ENCODE results near the gene KRTAP1-3.
A peak's percentile ranks its signal among the peaks of the same experiment; 100 is the strongest.
"Not testable (repeated sequence)": the region's sequence is repeated elsewhere in the genome, so short reads cannot be mapped to it uniquely, and the experiment has no call there.

KRTAP1-3 gene

DNA sequence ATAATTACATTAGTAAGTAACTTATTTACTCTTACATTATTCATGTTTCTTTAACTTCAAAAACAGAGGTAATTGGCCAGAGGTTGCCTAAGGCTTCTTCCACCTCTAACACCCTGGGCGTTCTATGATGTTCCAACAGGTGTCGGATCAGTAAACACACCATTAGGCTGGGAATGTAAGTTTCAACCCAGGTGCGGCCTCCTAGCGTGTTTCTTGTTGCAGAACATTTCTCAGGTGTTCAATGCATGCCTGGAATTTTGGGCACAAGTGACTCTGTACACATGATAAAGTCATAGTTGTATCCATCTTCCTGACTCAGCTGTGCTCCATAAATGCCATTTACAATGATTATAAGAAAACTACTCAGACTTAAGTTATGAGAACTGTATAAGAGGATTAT lies 19.4 kb upstream of the KRTAP1-3 start:
- DNase-seq = no peak

DNA sequence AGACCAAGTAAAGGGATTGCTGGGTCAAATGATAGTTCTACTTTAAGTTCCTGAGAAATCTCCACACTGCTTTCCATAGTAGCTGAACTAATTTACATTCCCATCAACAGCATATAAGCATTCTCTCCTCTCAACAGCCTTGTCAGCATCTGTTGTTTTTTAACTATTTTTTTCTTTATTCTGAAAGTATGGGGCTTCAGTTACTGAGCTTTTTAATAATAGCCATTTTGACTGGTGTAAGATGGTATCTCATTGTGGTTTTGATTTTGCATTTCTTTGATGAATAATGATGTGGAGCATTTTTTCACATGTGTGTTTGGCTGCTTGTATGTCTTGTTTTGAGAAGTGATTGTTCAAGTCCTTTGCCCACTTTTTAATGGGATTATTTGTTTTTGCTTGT lies 17.9 kb upstream of the KRTAP1-3 start:
- no peak for DNase-seq

DNA sequence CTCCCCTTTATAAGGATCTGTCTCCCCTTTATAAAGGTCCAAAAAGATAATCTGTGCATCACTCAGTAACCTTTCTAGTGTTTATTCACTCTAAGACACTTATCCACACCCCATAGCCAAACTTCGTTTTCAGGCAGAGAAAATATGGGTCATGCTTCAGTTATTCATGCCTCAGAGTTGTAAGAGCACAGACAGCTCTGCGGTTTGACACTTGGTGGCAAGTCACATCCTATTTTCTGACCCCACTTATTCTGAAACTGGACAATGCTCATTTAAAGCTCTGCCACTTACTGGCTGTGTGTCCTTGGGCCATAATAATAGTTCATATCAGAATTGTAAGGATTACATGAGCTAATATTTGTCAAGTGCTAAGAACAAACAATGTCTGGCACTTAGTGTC lies 14.4 kb upstream of the KRTAP1-3 start:
- DNase-seq = no peak

DNA sequence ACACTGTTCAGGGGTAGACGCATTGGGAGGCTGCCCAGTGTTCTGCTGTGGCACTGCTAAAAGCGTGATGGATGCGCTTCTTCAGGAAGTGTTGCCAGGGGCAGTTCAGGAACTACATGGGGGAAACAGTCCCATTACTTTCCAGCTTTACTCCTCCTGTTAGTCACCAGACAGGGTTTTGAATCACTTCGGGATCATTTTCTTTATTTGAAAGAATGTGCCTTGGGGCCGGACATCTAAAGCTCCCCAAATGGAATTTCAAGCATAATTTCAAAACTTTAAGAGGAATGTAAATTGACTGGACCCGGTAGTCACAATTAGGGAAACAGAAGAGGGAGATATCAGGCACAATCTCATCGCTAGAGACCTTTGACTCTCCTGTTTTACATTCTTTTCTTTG lies 13.8 kb upstream of the KRTAP1-3 start:
- DNase-seq = no peak

DNA sequence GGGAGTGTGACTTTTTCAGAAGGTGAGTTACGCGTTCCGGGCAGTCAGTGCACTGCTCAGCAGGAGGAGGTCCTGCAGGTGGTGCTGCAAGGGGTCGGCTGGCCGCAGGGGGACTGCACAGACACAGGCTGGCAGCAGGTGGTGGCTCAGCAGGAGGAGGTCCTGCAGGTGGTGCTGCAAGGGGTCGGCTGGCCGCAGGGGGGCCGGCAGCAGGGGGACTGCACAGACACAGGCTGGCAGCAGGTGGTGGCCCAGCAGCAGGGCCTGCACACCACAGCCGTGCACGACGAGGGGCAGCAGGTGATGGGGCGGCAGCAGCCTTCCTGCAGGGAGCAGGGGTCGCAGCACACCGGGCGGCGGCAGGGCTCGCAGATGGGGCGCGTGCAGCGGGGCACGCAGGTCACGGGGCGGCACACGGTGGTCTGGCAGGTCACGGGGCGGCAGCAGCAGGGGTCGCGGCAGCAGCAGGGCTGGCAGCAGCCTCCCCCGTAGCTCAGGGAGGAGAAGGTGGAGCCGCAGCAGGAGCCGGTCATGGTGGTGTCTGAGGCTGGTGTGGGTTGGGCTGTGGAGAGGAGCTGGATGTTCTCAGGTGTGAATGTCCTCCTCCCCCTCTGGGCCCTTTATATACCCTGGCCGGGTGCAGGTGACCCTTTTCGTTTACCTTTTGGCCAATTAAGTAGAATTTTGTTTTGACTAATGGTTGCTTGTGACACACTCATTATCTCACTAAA lies 12.2 kb upstream of the KRTAP1-3 start, which contains the start of gene KRTAP2-1:
TSS of gene KRTAP2-1 (minus strand) at position 582 of the 731 bp plus-strand sequence. CDS start at position 533, 49 bp downstream.
- not testable (repeated sequence) for DNase-seq

DNA sequence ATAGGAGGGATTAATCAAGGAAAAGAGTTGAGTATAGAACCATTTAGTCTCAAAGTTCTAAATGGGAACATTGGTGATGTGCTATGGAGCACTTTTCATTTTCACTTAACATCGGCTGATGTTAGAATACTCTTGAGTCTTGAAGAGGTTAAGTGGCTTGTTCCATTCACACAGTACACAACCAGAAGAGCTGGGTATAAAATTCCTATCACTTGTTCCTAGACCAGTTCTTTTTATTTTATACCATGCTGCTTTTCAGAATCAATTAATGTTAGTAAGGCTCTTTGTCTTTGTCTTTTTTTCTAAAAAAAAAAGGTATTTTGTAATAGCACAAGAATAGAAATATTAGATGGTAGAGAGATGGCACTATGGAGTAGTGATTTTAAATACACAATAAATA lies 8.3 kb upstream of the KRTAP1-3 start:
- no peak for DNase-seq

DNA sequence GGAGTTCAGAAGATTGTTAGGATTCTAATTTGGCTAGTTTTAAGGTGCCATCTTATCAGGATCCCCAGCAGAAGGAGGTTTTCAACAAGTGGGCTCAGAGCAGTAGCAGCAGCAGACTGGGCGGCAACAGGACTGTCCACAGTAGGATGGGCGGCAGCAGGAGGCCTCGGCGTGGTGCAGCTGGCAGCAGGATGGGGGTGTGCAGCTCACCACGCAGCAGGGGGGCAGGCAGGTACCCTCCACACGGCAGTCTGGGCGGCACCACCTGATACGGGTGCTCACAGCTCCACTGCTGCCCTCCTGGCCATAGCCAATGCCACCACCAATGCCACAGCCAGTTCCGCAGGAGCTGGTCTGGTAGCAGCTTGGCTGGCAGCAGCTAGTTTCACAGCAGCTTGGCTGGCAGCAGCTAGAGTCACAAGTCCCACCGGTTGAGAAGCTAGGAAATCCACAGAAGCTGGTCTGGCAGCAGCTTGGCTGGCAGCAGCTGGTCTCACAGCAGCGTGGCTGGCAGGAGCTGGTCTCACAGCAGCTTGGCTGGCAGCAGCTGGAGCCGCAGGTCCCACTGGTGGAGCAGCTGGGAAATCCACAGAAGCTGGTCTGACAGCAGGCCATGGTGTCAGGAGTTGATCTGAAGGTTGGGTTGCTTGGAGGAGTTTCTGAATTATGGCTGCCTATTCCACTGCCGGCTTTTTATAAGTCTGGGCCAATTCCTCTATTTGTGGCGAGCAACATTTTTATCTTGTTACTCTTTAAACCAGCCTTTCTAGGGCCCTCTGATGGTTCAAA lies 6.3 kb upstream of the KRTAP1-3 start, which contains the start of gene KRTAP1-1:
TSS of gene KRTAP1-1 (minus strand) at position 668 of the 789 bp plus-strand sequence. CDS start at position 615, 53 bp downstream.
- DNase-seq = peak; percentile 47

DNA sequence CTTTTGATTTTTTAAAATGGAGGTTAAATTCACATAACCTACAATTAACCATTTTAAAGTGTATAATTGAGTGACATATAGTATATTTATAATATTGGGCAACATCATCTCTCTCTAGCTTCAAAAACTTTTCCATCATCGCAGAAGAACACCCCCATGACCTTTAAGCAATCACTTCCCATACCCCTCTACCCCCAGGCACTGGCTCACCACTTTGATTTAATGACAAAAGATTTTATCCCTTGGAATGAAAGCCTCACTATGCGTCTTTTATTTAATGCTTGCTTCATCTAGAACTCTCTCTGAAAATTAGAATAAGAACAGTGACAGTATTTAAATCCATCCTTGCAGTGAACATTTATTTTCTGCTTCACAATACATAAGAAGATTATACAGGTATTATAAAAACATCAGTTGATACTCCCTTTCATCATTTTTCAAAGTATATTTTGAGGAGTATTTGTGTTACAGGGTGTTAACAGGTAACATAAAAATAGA lies 3.2 kb upstream of the KRTAP1-3 start:
- no peak for DNase-seq

DNA sequence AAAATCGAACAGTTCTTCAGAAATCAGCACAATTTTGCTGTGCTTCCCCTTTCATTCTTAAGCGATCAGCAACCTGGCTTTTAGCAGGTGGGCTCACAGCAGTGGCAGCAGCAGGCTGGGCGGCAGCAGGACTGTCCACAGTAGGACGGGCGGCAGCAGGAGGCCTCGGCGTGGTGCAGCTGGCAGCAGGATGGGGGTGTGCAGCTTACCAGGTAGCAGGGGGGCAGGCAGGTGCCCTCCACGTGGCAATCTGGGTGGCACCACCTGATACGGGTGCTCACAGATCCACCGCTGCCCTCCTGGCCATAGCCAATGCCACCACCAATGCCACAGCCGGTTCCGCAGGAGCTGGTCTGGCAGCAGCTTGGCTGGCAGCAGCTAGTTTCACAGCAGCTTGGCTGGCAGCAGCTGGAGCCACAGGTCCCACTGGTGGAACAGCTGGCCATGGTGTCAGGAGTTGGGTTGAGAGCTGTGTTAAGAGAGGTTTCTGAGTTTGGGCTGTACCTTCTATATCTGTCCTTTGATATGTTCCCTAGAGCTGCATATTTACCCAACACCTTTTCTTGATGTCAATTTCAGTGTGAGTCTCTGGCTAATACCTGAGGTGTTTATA lies 4.9 kb downstream of the KRTAP1-3 start, which contains the start of gene KRTAP1-4:
TSS of gene KRTAP1-4 (minus strand) at position 563 of the 613 bp plus-strand sequence. CDS start at position 446, 117 bp downstream.
- DNase-seq = no peak

DNA sequence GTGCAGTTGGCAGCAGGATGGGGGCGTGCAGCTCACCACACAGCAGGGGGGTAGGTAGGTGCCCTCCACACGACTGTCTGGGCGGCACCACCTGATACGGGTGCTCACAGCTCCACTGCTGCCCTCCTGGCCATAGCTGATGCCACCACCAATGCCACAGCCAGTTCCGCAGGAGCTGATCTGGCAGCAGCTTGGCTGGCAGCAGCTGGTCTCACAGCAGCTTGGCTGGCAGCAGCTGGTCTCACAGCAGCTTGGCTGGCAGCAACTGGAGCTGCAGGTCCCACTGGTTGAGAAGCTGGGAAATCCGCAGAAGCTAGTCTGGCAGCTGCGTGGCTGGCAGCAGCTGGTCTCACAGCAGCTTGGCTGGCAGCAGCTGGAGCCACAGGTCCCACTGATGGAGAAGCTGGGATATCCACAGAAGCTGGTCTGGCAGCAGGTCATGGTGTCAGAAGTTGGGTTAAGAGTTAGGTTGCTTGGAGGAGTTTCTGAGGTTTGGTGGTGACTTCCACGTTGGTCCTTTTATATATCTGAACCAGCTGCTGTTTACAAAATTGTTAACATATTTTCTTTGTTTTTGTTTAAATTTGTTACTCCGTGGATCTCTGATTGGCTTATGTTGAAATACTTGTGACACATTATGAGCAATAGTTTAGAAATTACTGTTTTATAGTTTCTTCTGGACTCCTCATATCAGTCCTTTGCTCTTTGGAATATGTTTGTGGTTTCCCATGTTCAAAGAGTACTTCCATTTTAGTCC lies 7.8 kb downstream of the KRTAP1-3 start, which contains the start of gene KRTAP1-5:
TSS of gene KRTAP1-5 (minus strand) at position 494 of the 757 bp plus-strand sequence. CDS start at position 441, 53 bp downstream.
- DNase-seq = no peak

DNA sequence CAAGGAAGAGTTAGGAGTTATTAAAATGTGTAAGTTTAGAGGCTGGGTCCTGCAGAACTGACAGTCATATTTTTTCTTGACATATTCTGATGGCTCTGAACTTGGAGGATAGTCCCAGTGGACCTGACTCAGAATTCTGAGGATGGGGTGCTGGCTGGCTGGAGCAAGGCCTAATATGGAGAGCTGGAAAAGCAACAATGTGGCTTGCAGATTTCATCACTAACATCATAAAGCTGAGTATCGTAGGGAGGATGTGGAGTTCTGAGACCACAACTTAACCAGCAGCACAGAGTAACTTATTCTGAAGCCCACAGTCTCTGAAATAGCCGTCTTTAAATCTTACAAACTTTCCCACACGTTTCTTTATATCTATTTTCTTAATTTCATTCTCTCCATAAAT lies 10.0 kb downstream of the KRTAP1-3 start:
- no peak for DNase-seq

DNA sequence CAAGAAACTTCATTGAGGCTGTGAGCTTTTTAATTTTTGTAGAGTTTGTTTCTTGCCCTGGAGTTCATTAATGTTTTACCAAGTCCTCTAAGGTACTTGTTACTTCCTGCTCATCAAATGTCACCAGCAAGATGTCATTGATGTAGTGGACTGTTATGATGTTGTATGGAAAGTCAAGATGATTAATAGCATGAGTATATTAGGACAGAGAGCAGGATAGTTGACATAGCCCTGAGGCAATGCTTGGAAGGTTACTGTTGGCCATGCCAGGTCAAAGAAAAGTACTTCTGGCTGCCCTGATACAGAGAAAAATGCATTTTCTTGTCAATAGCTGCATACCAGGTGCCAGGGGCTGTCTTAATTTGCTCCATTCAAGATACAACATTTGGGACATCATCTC lies 14.3 kb downstream of the KRTAP1-3 start:
- no peak for DNase-seq

DNA sequence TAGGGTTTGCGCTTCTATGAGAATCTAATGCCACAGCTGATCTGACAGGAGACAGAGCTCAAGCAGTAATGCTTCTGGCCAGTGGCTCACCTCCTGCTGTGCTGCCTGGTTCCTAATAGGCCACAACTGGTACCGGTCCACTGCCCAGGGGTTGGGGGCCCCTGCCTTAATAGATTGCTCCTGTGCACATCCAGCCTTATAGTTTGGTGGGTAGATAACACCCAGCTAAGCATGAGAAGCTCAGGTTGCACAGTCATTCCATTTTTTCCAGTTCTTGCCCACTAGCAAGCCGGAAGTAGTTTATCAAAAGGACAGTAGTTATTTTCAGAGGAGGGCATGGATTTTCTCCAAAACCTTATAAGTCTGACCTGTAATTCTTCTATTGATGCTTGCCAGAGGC lies 15.3 kb downstream of the KRTAP1-3 start:
- no peak for DNase-seq

DNA sequence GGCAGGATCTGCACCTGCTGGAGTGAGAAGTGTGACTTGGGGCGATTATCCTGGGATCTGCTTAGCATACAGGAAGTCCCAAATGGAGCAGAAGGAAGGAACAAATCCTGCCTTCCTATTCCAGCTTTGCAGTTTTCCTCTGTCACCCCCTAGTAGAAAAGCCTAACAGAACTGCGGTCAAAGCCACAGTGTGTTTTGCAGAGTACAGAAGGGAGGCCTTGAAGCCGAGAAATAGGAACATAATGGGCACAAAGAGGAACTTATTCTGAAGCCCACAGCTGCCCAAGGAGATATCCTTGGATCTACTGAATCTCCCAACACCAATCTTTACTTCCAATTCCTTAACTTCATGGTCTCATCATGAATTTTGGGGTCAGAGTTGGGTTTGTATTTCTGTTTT lies 16.1 kb downstream of the KRTAP1-3 start:
- no peak for DNase-seq

DNA sequence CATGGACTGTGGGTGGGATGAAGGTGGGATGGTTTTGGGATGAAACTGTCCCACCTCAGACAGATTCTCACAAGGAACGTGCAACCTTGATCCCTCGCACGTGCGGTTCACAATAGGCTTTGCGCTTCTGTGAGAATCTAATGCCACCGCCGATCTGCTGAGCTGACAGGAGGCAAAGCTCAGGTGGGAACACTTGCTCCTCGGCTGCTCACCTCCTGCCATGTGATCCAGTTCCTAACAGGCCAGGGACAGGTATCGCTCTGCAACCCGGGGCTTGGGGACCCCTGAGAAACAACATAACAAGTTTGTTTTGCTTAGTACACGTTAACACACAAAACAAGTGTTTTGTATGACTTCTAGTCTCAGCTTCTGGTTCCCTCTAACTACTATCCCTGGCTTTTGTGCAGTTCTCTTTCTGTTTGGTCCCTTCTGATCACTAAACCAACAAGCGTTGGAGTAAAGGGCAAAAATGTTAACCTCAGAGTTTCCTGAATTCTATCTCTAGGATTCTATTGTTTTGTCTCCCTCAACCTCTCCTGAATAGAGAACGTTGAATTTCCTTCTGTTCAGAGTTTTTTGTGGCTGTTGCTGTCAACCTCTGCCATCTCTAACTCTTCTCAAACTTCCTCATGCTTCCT lies 18.0 kb downstream of the KRTAP1-3 start:
- no peak for DNase-seq

DNA sequence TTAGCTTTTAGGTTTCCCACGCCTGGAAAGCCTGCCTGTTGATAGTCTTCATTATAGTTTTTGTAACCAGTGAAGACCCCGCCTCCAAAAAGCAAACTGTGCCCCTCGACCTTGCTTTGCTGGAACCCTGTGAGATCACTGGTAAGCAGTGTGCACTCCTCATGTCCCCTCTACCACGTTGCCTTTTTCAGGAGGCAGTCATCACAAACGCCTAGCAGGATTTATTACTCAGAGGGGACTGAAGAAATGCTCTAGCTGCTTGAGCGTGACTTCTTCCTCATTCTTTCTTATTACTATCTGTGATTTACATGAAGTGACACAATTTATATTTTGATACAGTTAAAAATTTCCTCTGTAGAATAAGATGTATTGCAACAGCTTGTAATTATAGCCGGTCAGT lies 19.2 kb downstream of the KRTAP1-3 start:
- no peak for DNase-seq

DNA sequence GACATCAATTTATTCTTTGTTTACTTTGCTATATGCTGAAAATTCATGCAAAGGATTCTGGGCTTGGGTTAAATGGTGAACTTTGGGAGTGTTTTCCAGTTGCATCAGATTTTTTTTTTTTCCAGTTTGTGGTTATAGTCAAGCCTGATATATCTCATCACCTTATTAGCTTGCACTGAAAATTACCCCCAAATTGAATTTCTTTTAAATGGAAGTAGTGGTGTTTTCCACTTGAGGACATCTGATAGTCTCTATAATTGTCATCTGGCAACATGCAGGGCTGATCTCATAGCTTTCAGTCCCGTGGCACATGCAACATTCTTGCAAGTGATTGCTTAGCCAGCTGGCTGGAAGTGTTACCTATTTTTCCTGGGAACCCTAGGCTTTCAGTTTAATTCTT lies 21.1 kb downstream of the KRTAP1-3 start:
- DNase-seq = no peak

DNA sequence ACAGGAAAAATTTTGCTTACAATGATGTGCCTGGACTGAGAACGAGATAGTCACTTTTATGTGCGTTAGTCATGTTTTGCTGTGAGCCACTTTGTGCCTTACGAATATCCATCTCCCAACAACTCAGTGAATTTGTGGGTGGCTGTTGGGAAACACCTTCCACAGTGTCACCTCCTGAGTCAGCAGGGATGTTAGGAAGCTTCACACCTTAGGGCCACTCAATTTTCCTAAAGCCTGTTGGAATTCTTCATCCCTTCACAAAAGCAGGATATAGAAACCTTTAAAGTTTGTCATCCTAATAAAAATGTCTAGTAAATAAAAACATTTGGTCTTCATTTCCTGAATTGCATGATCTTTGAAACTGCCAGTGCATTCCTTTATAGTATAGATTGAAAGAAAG lies 21.5 kb downstream of the KRTAP1-3 start:
- DNase-seq = no peak

DNA sequence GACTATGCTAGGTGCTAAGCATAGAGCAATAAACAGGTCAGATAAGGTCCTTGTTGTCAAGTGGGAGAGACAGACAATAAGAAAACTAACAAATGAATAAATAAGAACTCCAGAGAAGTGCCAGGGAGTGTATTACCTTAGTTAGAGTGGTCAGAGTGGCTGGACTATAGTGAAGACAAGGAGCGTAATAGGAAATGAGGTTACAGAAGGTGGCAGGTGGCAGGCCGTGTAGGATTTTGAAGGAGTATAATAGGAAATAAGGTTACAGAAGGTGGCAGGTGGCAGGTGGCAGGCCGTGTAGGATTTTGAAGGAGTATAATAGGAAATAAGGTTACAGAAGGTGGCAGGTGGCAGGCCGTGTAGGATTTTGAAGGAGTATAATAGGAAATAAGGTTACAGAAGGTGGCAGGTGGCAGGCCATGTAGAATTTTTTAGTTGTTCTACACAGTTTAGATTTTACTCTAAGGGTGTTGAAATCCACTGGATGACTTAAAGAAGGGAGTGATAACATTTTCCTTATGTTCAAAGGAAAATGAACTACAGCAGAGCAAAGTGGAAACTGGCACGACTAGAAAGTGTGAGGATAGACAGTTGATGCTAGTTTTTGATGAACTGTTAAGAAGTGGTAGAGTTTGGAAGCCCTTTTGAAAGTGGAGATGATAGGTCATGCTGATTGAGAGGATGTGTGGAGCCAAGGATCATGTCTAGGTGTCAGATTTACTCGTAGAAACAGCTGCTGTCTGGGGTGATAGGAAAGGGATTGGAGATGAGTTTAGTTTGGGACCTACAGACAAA lies 22.2 kb downstream of the KRTAP1-3 start:
- DNase-seq = no peak

DNA sequence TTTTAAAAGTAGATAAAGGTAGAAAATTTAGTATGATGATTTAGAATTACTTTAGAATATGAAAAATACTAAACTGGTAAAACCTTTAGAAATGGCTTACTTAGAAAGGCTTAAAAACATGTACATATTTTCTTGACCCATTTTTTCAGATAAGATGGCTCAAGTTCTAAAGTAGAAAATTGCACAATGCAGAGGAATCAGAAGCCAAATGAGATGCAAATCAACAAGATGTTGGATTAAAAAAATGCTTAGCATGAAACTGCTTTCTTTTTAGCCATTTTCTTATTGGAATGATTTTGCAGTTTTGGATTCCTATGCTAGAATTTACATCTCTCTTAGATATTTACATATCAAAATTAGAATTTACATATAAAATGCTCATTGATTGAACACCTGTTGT lies 24.2 kb downstream of the KRTAP1-3 start:
- DNase-seq = no peak

DNA sequence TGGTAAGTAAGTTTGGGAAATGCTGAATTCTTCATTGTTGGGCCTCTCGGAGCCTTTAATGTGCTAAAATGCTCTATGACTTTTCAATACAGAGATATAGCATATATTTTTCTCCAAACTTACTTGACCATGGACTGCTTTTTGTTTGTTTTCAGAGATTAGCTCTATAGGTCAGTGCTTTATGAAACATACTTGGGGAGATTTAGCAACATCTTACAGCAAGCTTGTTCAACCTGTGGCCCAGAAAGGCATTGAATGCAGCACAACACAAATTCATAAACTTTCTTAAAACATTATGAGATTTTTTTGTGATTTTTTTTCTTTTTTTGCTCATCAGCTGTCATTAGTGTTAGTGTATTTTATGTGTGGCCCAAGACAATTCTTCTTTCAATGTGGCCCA lies 24.7 kb downstream of the KRTAP1-3 start:
- no peak for DNase-seq

Measured in right forelimb (tissue), 1 donor.